Mucosa of rectum (tissue), 2 donors: ENCODE results near the gene LINGO1.

ENCODE experiments used
- H3K27ac ChIP-seq, 2 donors: one replicate each; pipeline ENCODE4 v1.7.0; 2013; ENCODE audit warnings: inconsistent platforms in 2 of 2, low read depth in 2 of 2, low read length in 2 of 2
- H3K27me3 ChIP-seq, 2 donors: one replicate each; pipeline ENCODE4 v1.7.0; 2013; ENCODE audit warnings: low read length in 2 of 2; ENCODE audit not compliant: control insufficient read depth in 2 of 2, insufficient read depth in 2 of 2
- H3K36me3 ChIP-seq, 2 donors: one replicate each; pipeline ENCODE4 v1.7.0; 2013; ENCODE audit warnings: low read length in 2 of 2; ENCODE audit not compliant: control insufficient read depth in 2 of 2, insufficient read depth in 2 of 2
- H3K4me1 ChIP-seq, 2 donors: one replicate each; pipeline ENCODE4 v1.7.0; 2013; ENCODE audit warnings: low read length in 2 of 2, mild to moderate bottlenecking in 1 of 2; ENCODE audit not compliant: control insufficient read depth in 2 of 2, insufficient read depth in 2 of 2
- H3K4me3 ChIP-seq, 2 donors: one replicate each; pipeline ENCODE4 v1.7.0; 2013; ENCODE audit warnings: low read length in 2 of 2
- H3K9ac ChIP-seq, 2 donors: one replicate each; pipeline ENCODE4 v1.7.0; 2013; ENCODE audit warnings: low read length in 2 of 2, low read depth in 1 of 2, mild to moderate bottlenecking in 1 of 2
- H3K9me3 ChIP-seq, 2 donors: one replicate each; pipeline ENCODE4 v1.7.0; 2013; ENCODE audit warnings: low read length in 2 of 2; ENCODE audit not compliant: control insufficient read depth in 2 of 2
- donor health status: healthy.
- donor health status: Normal muscosa, but diverticular disease.

Gene LINGO1

DNA sequence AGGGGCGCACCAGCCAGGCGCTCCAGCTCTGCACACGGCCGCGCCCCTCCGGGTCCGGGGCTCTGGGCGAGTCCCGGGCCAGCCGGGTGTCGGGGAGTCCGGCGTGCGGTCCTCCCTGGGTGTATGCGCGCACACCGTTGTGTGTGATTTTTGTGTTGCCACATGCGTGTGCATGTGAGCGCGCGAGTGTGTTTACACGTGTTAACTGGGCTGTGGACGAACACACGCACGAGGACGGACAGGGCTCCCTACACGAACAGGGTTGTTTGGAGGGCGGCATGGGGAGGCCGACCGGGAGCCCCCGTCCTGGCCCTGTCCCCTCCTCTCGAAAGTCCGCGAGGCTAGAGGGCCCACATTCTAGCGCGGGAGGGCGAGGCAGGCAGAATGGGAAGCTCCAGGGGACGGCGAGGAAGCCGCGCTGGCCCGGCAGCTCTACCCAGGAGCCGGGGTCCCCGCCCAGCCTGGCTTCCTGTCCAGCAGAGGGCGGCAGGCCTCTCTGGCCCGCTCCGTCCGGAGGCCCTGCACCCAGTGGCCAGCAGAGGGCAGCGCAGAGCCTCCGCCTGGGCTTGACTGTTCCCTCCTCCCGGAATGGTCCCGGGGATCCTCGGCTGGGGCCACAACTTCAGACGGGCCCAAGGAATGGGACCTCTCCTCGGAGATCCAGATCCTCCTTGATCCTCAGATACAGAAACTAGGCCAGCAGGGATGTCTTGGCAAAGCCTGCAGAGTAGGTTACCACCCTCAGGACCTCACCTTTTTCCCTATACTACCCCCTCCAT, 611 bp upstream of the LINGO1 start:
- Histone ChIP-seq H3K27ac (no peak overlapping the region), H3K4me1 (peaks cover 8 to 15% of the 10 kb centered on the region in 2 donors), H3K27me3 (peaks cover 30 to 45% of the 10 kb centered on the region in 2 donors), H3K36me3 (no peaks in the 10 kb centered on the region), H3K4me3 (peak overlapping the region; percentile 63), H3K9me3 (no peaks in the 10 kb centered on the region), H3K9ac (no peak overlapping the region)

DNA sequence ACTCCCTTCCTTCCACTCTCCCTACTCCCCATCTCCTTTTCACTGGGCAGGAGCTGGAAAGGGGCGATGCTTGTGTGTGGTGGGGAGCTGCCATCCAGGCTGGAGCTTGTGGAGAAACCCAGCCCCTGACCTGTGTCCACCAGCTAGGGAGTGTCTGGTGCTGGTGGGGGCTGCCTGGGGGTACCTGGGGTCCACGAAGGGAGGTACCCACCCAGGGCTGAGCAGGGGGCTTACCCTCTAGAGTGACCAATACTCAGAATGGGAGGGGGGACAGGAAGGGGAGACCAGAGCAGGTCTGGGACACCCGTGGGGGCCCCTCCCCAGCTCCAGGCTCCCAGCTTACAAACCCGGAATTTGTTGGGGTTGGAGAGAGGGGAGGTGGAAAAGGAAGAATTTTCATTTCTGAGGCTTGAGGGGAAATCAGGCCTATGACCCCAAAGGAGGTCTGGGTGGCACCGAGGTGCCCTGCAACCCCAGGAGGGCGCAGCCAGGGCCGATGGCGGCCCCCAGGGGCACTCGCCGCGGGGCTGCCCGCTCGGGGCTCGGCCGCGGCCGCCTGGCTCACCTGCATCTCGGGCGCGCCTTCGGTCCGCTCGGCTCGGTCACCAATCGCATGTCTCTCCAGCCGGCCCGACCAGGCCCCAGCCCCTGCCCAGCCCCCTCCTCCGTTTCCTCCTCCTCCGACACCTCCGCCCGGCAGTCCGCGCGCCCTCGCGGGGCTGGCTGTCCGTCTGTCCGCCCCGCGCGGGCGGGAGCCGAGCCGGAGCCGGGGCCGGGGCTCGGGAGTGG, 773 bp downstream of the LINGO1 start:
- H3K4me1 ChIP-seq: peaks cover 8 to 15% of the 10 kb centered on the region in 2 donors
- no peak overlapping the region for H3K4me3 ChIP-seq
- H3K27ac ChIP-seq: no peak overlapping the region
- peaks cover 30 to 41% of the 10 kb centered on the region in 2 donors for H3K27me3 ChIP-seq
- H3K9ac ChIP-seq: no peak overlapping the region
- H3K9me3 ChIP-seq: no peaks in the 10 kb centered on the region
- no peaks in the 10 kb centered on the region for H3K36me3 ChIP-seq

DNA sequence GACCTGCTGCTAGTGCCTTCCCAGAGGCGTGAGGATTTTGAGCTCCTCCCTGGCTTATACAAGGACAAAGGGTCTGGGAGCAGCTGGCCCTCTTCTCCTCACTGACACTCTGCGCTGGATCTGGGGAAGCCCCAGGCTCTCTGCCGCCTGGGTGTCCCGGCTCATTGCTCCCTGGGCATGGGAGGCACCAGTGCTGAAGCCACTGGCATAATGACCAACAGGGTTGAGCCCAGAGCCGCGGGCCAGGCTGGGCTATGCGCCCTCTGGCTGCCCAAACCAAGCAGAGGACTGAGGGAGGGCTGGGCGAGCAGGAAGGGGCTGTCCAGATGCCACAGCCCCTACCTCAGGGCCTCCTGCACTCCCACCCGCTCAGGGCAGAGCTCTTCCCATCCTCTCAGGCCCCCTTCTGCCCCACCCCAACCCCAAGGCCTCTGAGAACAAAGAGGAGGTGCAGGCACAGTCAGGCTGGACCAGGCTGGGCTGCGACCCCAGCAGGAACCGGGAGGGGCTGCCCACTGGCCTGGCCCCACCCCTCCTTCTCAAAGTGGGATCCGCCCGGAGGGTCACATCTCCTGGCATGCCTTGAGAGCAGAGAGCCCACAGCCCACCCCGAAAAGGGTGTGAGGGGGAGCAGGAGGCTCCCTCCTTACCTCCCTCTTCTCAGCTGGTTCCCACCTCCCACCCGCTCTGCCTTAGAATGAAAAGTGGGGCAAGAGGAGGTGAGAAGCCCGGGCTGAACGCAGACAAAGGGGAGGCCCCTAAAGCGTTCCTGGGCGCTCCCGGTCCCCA, 1.6 kb downstream of the LINGO1 start:
- Histone ChIP-seq H3K9me3 (no peaks in the 10 kb centered on the region), H3K4me3 (no peak overlapping the region), H3K36me3 (no peaks in the 10 kb centered on the region), H3K27ac (no peak overlapping the region), H3K4me1 (peaks cover 8 to 15% of the 10 kb centered on the region in 2 donors), H3K27me3 (peaks cover 30 to 37% of the 10 kb centered on the region in 2 donors), H3K9ac (no peak overlapping the region)

DNA sequence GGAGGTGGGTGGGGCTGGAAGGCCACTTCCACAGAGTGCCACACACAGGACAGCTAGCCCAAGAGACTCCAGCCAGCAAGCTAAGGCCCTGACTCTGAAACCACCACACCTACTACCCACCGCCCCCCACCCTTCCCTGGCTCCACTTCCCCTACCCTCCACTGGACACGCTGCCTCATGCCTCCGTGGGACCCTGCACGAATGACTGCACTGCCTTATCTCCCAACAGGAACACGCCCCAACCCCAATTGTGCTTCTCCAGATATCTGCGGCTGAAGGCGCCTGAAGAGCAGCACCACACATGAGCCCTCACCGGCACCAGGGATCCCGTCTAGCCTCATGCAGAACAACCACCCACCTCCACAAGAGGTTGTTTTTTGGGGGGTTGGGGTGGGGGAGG, 2.7 kb downstream of the LINGO1 start:
- no peaks in the 10 kb centered on the region for H3K36me3 ChIP-seq
- no peaks in the 10 kb centered on the region for H3K9me3 ChIP-seq
- H3K4me1 ChIP-seq: peaks cover 8 to 15% of the 10 kb centered on the region in 2 donors
- H3K27ac ChIP-seq: no peak overlapping the region
- peaks cover 29 to 37% of the 10 kb centered on the region in 2 donors for H3K27me3 ChIP-seq
- no peak overlapping the region for H3K9ac ChIP-seq
- H3K4me3 ChIP-seq: no peak overlapping the region

DNA sequence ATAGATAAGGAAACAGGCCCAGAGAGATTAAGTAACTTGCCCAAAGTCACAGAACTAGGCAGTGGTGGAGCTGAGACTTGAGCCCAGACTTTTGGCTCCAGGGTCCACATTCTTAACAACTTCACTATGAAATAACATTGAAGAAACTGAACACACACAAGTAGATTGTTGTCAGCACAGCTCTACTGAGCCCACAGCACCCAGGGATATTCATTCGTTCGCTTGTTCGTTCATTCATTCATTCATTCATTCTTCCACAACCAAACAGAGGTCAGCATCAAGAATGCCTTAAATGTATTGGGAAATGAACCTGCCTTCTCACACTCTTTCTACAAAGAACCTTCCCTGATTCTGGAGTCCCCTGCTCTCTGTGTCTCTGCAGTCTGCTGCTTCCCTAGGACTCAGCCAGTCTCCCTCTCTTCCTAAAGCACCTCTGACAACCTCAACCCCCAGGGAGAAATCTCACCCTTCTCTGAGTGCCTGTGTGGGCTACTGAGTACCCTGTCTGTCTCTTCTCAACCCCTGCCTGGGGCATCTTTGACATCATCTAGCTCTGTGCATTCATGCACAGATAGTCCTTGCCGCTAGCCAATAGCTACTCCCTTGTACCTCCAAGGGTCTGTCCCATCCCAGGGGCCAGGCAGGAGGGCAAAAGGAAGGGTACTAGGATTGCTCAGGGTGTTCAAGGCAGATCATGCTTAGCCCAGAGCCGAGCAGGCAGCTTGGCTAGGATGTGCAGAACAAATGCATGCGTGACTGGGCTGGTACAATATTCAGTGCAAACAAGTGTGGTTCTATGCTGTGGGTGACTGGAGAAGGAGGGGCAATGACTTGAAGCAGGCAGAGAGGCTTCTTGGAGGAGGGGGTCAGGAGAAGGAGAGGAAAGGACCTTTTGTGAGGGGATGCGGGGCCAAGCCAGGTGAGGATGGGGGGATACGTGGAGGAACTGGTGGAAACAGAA, 3.4 kb downstream of the LINGO1 start:
- H3K4me3 ChIP-seq: no peak overlapping the region
- no peak overlapping the region for H3K27ac ChIP-seq

DNA sequence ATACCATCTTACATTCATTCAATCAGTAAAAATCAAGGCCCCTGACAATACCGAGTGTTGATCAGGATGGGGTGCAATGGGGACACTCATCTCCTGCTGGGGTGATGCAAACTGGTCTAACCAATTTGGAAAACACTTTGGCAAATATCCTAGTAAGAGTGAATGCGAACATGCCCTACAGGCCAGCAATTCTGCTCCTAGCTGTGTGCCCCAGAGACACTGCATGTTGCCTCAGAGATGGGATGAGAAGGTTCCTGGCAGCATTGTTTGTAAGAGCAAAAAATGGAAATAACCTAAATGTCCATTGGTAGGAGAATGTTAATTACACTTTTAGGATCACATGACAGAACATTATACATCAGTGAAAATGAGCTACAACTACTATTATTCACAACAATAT, 4.7 kb downstream of the LINGO1 start:
- Histone ChIP-seq H3K9ac (no peak overlapping the region), H3K9me3 (no peaks in the 10 kb centered on the region), H3K4me1 (peaks cover 2 to 6% of the 10 kb centered on the region in 2 donors), H3K36me3 (no peaks in the 10 kb centered on the region), H3K4me3 (no peak overlapping the region), H3K27me3 (peaks cover 17 to 30% of the 10 kb centered on the region in 2 donors), H3K27ac (no peak overlapping the region)

More for the DNA sequence above, 3.4 kb downstream of the LINGO1 start:
- Histone ChIP-seq H3K36me3 (no peaks in the 10 kb centered on the region), H3K9ac (no peak overlapping the region), H3K4me1 (peaks cover 8 to 15% of the 10 kb centered on the region in 2 donors), H3K27me3 (peaks cover 25 to 34% of the 10 kb centered on the region in 2 donors), H3K9me3 (no peaks in the 10 kb centered on the region)

DNA sequence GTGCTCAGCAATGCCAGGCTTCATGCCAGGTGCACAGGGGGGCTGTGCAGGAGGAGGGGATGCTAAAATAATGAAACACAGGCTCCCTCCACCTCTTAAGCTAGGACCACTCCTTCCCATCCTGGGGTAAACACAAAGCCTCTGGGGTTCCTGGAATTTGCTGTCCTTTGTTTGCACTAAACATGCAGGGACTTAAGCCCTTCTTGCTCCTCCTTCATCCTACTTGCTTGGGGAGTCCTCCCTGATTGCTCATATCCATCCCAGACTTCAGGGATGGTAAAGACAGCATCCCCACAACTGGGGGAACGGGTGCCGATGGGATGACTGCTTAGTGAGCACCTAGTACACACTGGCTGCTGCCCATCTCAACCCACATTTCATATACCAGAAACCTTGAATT, 5.1 kb downstream of the LINGO1 start:
- no peak overlapping the region for H3K9ac ChIP-seq
- no peaks in the 10 kb centered on the region for H3K36me3 ChIP-seq
- no peaks in the 10 kb centered on the region for H3K9me3 ChIP-seq
- H3K27me3 ChIP-seq: peaks cover 17 to 29% of the 10 kb centered on the region in 2 donors
- H3K4me1 ChIP-seq: peaks cover 0 to 5% of the 10 kb centered on the region in 2 donors
- no peak overlapping the region for H3K4me3 ChIP-seq
- no peak overlapping the region for H3K27ac ChIP-seq

DNA sequence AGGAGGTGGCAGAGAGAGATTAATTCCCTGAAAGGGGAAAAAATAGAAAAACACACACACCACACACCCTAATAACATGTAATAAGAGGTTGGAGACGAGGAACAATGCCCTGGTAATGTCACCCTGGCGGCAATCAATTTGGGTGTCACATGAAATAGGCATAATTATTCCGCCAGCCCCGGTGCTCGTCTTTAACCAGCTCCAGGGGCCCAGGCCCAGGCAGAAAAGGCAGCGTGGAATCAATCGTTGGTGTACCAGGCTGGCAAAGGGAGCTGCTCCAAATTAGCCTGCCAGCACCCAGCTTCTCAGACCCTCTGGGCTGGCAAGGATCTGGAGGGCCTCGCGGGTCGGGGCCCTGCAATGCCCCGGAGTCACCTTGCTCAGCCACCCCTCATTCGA, 5.6 kb downstream of the LINGO1 start:
- Histone ChIP-seq H3K9ac (no peak overlapping the region), H3K4me1 (peaks cover 0 to 5% of the 10 kb centered on the region in 2 donors), H3K36me3 (no peaks in the 10 kb centered on the region), H3K27ac (no peak overlapping the region), H3K4me3 (no peak overlapping the region), H3K9me3 (no peaks in the 10 kb centered on the region), H3K27me3 (peaks cover 17 to 28% of the 10 kb centered on the region in 2 donors)

DNA sequence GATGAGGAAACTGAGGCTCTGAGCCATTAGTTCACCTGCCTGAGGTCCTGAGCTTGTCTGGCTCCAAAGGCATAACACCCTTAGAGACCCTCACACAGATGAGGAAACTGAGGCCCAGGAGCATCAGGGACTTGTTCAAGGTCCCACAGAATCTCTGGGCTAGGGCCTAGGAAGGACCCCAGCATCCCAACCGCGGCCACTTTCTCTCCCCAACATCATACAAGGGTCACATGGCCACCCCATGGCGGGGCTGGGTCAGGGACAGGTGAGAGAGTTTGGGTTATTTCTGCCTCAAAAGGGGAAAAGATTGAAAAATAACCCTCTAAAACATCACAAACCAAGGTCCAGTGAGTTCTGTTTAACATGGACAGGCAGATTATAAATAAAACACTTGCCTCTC, 6.7 kb downstream of the LINGO1 start:
- peaks cover 11 to 17% of the 10 kb centered on the region in 2 donors for H3K27me3 ChIP-seq
- no peaks in the 10 kb centered on the region for H3K4me1 ChIP-seq
- H3K9me3 ChIP-seq: no peaks in the 10 kb centered on the region
- no peaks in the 10 kb centered on the region for H3K36me3 ChIP-seq
- no peak overlapping the region for H3K27ac ChIP-seq
- H3K4me3 ChIP-seq: no peak overlapping the region
- no peak overlapping the region for H3K9ac ChIP-seq
